Stimulated activated CD8-positive, alpha-beta memory T cell treated with anti-CD3 and anti-CD28 coated beads, Interleukin-4, amount 100 ng/mL, for 48 hours (primary cell): Measurements from ENCODE around the gene RIN3.

Experiments
- DNase-seq: peaks from one replicate; pipeline ENCODE4 v3.0.0-alpha.2; 2020

The RIN3 gene

DNA sequence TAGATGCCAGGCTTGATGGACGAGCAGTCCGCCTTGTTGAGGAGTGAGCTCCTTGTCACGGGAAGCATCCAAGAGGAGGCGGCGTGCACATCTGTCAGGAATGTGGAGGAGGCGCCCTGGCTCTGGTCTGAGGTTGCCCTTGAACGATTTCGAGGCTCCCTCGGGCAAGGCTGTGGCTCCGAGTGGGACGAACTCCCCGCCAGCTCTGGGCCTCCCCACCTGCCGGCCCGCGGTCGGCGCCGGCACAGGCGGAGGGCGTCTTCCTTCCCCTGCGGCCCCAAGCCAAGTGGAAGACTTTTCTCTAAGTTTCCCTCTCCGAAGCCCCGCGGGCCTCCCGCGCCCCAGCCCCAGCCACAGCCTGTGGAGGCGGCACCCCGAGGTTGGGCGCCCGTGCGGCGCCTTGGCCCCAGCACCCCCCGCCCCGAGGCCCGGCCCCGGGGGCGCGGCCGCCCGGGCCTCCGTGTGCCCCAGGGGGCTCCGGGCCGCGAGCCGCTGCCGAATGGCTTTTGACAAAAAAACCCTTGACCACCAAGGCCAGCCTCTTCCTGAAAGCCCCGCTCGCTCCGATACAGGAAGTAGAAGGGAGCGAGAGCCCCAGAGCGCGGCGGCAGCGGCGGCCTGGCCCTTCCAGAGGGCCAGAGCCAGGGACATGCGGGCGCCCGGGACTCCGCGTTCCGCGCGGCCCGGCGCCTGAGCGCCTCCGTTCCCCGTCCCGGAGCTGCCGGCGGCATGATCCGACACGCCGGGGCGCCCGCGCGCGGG, at the start of gene RIN3:
TSS of gene RIN3 (plus strand) at position 578 of the 762 bp plus-strand sequence. CDS start at position 730, 152 bp downstream.
- peak; percentile 68 for DNase-seq

DNA sequence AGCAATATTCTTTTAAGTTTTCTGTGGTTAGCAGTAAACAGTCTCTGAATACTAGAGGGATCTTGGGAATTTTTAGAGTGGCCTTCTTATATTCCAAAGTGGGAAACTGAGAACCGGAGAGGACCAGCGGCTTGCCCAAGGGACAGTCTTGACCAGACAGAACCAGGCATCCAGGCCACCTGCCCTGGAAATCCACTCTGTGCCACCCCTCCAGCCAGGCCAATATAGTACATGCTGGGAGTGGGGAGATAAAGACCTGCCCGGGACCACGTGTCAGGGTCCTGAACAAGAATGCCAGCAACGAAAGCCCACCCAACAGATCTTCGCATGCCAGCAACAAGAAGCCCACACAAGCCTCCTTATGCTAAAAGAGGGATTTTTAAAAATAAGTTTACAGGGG, 49.4 kb upstream of the RIN3 start:
- no peak for DNase-seq

DNA sequence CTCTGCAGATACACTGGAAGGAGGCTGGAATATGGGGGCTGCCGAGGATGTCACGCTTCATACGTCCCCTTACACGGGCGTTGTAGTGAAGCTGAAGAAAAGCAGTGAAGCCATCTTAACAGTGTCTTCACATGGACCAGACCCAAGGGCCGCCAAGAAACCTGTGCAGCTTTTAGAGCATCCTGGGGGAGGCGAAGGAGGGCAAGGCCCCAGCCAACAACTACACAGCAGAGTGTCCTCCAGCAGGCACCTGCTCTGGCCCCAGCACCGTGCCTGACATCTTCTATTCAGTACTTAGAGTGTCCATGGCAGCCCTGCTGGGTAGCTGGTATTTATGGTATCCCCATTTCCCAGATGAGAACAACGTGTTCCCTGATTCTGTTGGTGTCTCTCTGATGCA, 48.9 kb upstream of the RIN3 start:
- peak; percentile 17 for DNase-seq

DNA sequence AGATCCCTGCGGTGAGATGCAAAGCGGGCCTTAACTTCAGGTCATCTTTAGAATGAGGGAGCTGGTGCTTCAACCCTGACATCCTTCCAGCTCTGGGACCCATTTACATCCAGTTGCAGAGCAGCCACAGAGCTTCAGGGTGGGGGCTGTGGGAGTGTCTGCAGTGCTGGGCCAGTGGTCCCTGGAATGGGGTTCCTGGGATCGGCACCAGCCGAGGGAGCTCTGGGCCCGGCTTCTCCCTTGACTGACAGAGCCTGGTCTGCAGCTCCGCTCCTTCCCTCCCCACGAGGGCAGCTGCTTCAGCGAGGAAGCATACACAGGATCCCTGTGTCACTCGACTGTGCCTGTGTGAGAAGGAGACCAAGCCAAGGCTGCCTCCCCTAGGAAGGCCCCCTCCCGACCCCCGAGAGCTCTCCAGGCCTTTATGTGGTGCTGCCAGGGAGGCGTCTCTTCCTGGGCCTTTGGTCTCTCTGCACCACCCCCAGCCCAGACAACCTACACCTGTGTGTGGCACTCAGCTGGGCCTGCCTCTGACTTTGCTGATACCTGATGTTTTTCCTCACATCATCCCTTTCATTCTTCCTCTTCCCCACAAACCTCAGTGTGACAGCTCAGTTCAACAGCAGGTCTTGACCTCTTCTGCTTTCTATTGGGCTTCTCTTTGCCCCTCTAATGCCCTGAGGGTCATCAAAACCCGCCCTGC, 48.1 kb upstream of the RIN3 start:
- peak; percentile 13 for DNase-seq

- DNase-seq: peak; percentile 13
These were observed 47.5 kb upstream of the RIN3 start for GRCh38 chr14:92466059-92466458.

DNA sequence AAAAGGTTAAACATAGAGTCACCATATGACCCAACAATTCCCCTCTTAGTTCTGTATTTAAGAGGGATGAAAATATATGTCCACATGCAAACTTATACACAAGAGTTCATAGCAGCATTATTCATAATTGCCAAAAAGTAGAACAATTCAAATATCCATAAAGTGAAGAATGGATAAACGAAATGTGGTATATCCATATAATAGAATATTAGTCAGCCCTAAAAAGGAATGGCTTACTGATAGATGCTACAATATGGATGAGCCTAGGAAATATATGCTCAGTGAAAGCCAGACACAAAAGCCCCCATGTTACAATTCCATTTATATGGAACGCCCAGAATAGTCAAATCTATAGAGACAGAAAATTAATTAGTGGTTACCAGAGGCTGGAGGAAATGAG, 44.1 kb upstream of the RIN3 start:
- no peak for DNase-seq

GRCh38 chr14:92470215-92470614, 43.4 kb upstream of the RIN3 start:
- DNase-seq: no peak

- no peak for DNase-seq
These were observed 42.8 kb upstream of the RIN3 start for GRCh38 chr14:92470811-92471210.

- peak; percentile 9 for DNase-seq
These were observed 41.7 kb upstream of the RIN3 start for GRCh38 chr14:92471919-92472318.

- DNase-seq: peak; percentile 20
These were observed 40.7 kb upstream of the RIN3 start for GRCh38 chr14:92472860-92473259.

DNA sequence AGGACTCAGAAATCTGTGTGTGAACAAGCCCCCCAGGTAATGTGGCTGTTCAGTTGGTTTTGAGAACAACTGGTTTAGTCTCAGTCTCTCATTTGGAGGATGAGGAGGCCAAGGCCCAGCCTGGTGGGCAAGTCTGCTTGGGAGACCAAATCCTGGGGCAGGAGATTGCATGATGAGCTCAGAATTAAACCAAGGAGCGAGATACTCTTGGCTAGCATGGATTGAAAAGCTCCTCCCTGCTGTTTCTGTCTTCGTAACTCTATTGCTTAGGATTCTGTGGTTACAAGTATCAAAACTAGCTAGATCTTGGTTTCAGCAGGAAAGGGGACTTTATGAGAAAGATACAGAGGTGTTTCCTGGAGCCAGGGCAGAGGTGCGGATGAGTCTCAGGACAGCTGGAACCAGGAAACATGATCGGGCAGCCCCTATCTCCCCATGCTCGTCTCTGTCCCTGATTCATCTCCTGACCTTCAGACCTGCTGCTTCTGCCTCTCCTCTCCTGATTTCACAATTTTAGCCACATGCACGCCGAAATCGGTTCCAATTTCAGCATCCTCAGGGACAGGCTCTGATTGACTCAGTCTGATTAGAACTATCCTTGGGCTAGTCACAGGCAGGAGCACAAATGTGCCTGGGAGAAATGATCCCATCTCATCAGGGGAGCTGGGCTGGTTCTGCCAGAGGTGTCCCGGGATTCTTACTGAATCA, 40.2 kb upstream of the RIN3 start:
- peak; percentile 18 for DNase-seq

GRCh38 chr14:92473969-92474535, 39.5 kb upstream of the RIN3 start:
- DNase-seq: peak; percentile 7

DNA sequence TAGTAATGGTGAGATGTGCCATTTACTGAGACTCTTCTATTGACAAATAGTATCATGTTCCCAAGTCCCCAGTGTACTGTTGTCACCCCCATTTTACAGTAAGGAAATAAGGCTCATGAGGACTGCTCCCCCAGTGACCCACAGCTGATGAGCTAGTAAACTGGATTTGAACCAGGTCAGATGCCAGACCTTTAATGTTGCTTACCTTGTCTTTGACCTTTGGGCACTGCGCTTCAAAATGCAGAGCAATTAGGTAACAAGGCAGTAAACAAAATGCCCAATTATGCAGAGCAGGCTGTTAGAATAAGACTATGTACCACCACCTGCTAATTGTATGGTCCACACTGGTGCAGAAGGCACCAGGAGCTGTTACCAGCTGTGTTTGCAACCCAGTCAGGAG, 38.5 kb upstream of the RIN3 start:
- DNase-seq: no peak

DNA sequence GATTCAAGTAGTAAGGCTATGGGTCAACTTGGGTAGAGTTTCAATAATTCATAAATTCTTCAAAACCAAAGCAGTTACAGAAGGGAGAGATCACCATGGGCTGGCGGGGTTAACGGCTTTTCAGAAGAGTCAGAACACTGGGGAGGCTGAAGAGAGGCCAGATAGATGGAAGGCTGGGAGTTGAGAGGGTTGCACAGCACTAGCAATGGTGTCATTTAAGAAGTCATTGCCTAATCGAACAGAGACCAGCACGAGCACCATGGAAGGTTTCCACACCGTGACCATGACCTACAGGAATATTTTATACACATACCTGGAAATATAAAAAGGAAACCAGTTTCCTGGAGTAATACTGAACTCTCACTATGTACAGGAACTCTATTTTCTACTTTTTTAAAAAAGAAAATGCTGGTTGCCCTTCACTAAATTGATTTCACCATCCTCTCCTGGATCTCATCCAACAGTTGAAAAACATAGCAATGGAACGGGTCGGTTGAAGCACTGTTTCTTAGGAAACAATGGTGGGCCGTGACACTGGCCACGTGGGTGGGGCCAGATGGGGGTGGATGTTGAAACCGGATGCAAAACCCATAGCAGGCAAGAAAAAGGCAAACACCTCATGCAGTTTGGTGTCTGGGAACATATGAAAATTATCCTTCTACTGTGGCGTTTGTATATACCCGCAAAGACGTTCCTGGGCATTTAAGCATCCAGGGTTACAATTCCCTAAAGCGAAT, 38.0 kb upstream of the RIN3 start:
- DNase-seq: peak; percentile 23

- peak; percentile 6 for DNase-seq
These were observed 32.7 kb upstream of the RIN3 start for GRCh38 chr14:92480856-92481255.

GRCh38 chr14:92481386-92481785, 32.2 kb upstream of the RIN3 start:
- no peak for DNase-seq

DNA sequence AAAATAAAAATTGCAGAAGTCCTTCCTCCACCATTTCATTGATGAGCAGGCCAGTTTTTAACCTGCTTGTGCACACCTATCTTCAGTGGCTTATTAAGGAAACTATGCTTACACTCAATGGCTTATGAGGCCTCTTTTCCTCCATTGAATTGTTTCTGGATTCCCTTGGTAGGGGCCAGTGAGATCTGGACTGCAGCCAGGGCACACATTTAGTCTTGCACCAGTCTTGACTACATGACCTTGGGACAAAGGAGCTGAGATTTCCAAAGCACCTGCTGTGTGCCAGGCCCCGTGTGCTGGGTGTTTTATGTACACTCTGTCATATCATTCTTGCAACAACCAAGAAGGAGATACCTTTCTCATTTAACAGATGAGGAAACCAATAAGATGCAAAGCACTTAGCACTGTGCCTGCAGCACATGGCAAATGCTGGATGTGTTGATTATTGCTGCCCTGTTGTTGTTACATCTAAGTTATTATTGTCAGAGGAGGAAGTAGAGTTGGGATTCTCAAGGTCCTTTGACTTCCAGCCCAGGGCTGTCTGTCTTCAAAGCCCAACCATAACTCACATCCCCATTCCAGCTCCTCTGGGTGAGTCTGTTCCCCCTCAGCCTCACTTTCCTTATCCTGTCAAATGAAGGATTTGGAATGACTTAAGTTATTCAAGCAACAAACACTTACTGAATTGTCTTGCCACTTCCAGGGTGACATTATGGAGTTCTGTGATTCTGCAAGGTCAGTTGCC, 31.6 kb upstream of the RIN3 start:
- DNase-seq: no peak

DNA sequence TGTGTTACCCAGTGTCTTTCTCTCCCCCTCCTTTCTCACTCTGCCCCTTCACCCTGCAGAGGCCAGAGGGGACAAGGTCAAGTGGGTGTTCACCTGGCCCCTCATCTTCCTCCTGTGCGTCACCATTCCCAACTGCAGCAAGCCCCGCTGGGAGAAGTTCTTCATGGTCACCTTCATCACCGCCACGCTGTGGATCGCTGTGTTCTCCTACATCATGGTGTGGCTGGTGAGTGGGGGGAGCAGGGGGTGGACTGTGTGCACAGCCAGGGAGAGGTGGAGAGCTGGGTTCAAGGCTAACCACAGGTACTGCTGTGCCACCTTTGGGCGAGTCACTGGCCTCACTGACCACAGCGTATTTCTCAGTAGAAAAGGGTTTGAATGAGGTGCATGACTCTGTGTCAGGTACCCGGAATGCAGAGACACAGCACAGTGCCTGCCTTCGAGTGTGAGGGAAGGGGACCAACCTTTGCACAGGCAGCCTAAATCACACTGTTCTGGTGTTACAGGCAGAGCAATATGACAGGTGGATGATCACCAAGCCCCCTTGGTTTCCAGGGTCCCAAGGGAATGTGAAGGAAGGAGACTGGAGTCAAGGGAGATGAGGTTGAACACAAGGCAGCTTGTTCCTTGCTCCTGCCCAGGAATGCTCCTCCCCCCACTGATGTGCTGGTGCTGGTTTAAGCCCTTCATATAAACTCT, 30.8 kb upstream of the RIN3 start:
- peak; percentile 16 for DNase-seq

- peak; percentile 11 for DNase-seq
These were observed 29.3 kb upstream of the RIN3 start for GRCh38 chr14:92484132-92484823.

GRCh38 chr14:92486881-92487280, 26.7 kb upstream of the RIN3 start:
- DNase-seq: no peak
